Neuron (in vitro differentiated cells): ENCODE data around the gene PDZD2.

Experiments
- H2AFZ ChIP-seq: one replicate; pipeline ENCODE4 v1.6.1; 2013; ENCODE audit warnings: low read depth, mild to moderate bottlenecking, inconsistent platforms, low read length, moderate library complexity
- H3K27me3 ChIP-seq: one replicate; pipeline ENCODE4 v1.6.1; 2013; ENCODE audit warnings: low read length; ENCODE audit not compliant: insufficient read depth
- H3K36me3 ChIP-seq: one replicate; pipeline ENCODE4 v1.6.1; 2013; ENCODE audit warnings: low read length; ENCODE audit not compliant: insufficient read depth
- H3K4me1 ChIP-seq: one replicate; pipeline ENCODE4 v1.6.1; 2013; ENCODE audit warnings: low read length; ENCODE audit not compliant: insufficient read depth
- H3K4me3 ChIP-seq: 2 replicates; pipeline ENCODE4 v1.5.1; 2013; ENCODE audit warnings: mild to moderate bottlenecking, low read length, moderate library complexity
- H3K9me3 ChIP-seq: one replicate; pipeline ENCODE4 v1.6.1; 2013; ENCODE audit warnings: low read length

The PDZD2 gene

DNA sequence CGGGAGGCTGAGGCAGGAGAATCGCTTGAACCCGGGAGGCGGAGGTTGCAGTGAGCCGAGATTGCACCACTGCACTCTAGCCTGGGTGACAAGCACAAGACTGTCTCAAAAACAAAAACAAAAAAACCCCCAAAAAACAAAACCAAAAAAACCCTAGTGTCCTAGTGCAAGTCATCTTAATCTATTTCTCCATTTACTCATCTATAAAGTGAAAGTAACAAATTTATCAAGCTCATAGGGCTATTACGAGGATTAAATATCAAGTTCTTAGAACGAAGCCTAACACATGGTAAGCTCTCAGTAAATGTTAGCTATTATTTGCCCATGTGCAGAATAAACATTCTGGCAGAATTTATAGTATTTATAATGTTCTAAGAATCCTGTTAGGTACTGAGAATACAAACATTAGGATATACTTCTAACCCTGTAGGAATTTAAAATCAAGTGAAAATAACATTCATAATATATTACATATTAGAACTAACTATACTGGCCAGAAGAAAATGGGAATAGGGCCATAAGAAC lies 490.2 kb downstream of the PDZD2 start:
- Histone ChIP-seq H2AFZ (no peak overlapping the region), H3K9me3 (no peaks in the 10 kb centered on the region), H3K4me3 (no peak overlapping the region), H3K4me1 (no peaks in the 10 kb centered on the region), H3K36me3 (peaks cover 58% of the 10 kb centered on the region), H3K27me3 (no peaks in the 10 kb centered on the region)

GRCh38 chr5:32130865-32131264 lies 491.9 kb downstream of the PDZD2 start:
- Histone ChIP-seq H3K9me3 (no peaks in the 10 kb centered on the region), H3K4me1 (no peaks in the 10 kb centered on the region), H3K27me3 (no peaks in the 10 kb centered on the region), H2AFZ (no peak overlapping the region), H3K4me3 (no peak overlapping the region), H3K36me3 (peaks cover 59% of the 10 kb centered on the region)

GRCh38 chr5:32131604-32132003 lies 492.7 kb downstream of the PDZD2 start:
- Histone ChIP-seq H3K27me3 (no peaks in the 10 kb centered on the region), H2AFZ (no peak overlapping the region), H3K4me3 (no peak overlapping the region), H3K36me3 (peaks cover 52% of the 10 kb centered on the region), H3K4me1 (no peaks in the 10 kb centered on the region), H3K9me3 (no peaks in the 10 kb centered on the region)

GRCh38 chr5:32132757-32133156 lies 493.8 kb downstream of the PDZD2 start:
- Histone ChIP-seq H3K4me1 (no peaks in the 10 kb centered on the region), H2AFZ (no peak overlapping the region), H3K4me3 (no peak overlapping the region), H3K27me3 (no peaks in the 10 kb centered on the region), H3K36me3 (peaks cover 45% of the 10 kb centered on the region), H3K9me3 (no peaks in the 10 kb centered on the region)

DNA sequence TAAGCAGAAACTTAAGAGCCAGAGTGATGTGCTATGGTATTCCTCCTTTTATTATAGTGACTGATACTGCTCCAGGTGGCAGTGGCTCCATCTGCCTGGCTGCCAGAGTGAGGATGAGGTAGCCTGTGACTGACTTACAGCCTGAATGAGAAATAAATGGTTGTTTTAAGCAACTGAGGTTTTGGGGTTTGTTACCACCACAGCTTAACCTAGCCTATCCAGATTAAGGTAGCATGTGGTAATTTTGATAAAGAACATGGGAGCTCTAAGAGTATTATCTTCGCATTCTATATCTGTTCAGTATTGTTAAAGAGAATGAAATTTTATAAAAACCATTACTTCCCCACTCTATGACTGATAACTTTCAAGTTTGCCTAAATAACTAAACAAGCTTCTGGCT lies 496.2 kb downstream of the PDZD2 start:
- no peaks in the 10 kb centered on the region for H3K9me3 ChIP-seq
- no peaks in the 10 kb centered on the region for H3K4me1 ChIP-seq
- no peak overlapping the region for H2AFZ ChIP-seq
- H3K27me3 ChIP-seq: no peaks in the 10 kb centered on the region
- H3K4me3 ChIP-seq: no peak overlapping the region
- peaks cover 44% of the 10 kb centered on the region for H3K36me3 ChIP-seq

GRCh38 chr5:32136342-32136741 lies 497.4 kb downstream of the PDZD2 start:
- Histone ChIP-seq H3K9me3 (no peaks in the 10 kb centered on the region), H3K36me3 (peaks cover 45% of the 10 kb centered on the region), H3K4me1 (no peaks in the 10 kb centered on the region), H2AFZ (no peak overlapping the region), H3K27me3 (no peaks in the 10 kb centered on the region), H3K4me3 (no peak overlapping the region)

DNA sequence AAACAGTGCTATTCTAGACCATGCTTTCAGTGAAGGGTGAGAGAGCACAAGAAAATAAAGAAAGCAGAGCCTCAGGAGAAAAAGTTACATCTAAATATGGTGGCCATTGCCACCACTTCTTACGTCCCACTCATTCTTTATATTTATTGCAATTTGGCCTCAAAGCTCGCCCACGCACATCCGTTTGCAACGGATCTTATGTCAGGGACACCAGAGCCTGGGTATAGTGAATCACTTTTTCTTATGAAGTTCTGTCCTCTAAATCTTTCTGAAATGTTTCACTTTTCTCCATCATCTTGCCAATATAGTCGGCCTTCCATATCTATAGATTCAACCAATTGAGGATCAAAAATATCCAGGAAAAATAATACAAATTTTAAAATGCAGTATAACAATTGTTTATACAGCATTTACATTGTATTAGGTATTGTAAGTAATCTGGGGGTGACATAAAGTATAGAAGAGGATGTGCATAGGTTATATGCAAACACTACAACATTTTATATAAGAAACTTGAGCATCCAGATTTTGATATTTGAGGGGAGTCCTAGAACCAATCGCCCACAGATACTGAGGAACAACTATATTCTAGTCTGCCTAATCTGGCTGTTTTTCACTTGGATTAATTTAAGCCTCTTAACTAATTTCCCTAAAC lies 500.0 kb downstream of the PDZD2 start:
- H3K9me3 ChIP-seq: no peaks in the 10 kb centered on the region
- H3K4me3 ChIP-seq: no peak overlapping the region
- H2AFZ ChIP-seq: no peak overlapping the region
- H3K4me1 ChIP-seq: no peaks in the 10 kb centered on the region
- H3K36me3 ChIP-seq: peaks cover 29% of the 10 kb centered on the region
- H3K27me3 ChIP-seq: no peaks in the 10 kb centered on the region

DNA sequence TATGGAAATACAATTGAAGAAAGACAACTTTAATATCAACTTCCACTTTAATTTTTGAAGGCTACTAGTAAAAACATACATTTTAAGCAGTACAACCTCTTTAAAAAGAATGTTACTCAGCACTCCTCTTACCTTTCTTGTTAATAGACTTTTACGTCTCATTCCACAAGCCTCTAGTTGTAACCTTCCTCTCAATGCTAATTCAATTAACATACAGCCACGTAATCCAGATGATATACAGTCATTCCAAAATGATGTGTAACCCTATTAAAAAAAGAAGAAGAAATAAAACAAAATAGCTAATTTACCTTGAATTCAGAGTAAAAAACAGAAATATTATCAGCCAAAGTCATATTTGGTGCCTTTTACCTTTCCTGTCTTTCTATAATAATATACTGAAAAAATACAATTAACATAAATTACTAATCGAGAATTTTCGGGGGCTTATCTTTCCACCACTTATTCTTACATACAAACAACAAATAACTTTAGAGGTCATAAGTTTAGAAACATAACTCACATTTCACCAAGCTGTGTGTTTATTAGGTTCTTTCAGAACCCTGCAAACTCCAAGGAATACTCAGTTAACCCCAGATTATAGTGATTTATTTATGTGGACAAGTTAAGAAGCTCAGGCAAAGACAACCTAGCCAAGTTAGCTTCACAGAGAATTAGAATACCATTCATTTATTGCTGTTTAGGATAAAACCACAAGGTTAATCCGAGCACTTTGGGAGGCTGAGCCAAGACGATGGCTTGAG lies 504.9 kb downstream of the PDZD2 start:
- H3K36me3 ChIP-seq: peaks cover 18% of the 10 kb centered on the region

GRCh38 chr5:32144378-32145207 lies 505.7 kb downstream of the PDZD2 start:
- peaks cover 16% of the 10 kb centered on the region for H3K36me3 ChIP-seq

More for the DNA sequence above, 504.9 kb downstream of the PDZD2 start:
- Histone ChIP-seq H3K9me3 (peaks cover 2% of the 10 kb centered on the region), H3K4me1 (no peaks in the 10 kb centered on the region), H3K27me3 (no peaks in the 10 kb centered on the region), H3K4me3 (no peak overlapping the region), H2AFZ (no peak overlapping the region)

GRCh38 chr5:32145378-32145777 lies 506.4 kb downstream of the PDZD2 start:
- peaks cover 16% of the 10 kb centered on the region for H3K36me3 ChIP-seq

More at GRCh38 chr5:32144378-32145207, 505.7 kb downstream of the PDZD2 start:
- Histone ChIP-seq H3K27me3 (no peaks in the 10 kb centered on the region), H3K4me1 (no peaks in the 10 kb centered on the region), H3K9me3 (peaks cover 2% of the 10 kb centered on the region), H3K4me3 (no peak overlapping the region), H2AFZ (no peak overlapping the region)

GRCh38 chr5:32147236-32147635 lies 508.3 kb downstream of the PDZD2 start:
- Histone ChIP-seq H3K4me1 (no peaks in the 10 kb centered on the region), H3K4me3 (no peak overlapping the region), H3K27me3 (no peaks in the 10 kb centered on the region), H3K36me3 (peaks cover 9% of the 10 kb centered on the region), H2AFZ (no peak overlapping the region), H3K9me3 (peaks cover 2% of the 10 kb centered on the region)

More at GRCh38 chr5:32145378-32145777, 506.4 kb downstream of the PDZD2 start:
- Histone ChIP-seq H3K4me3 (no peak overlapping the region), H2AFZ (no peak overlapping the region), H3K4me1 (no peaks in the 10 kb centered on the region), H3K27me3 (no peaks in the 10 kb centered on the region), H3K9me3 (peaks cover 2% of the 10 kb centered on the region)

- Histone ChIP-seq H3K4me3 (no peak overlapping the region), H3K9me3 (peaks cover 2% of the 10 kb centered on the region), H3K36me3 (peaks cover 9% of the 10 kb centered on the region), H3K27me3 (no peaks in the 10 kb centered on the region), H2AFZ (no peak overlapping the region), H3K4me1 (no peaks in the 10 kb centered on the region)
These were observed 509.0 kb downstream of the PDZD2 start for GRCh38 chr5:32147959-32148358.

DNA sequence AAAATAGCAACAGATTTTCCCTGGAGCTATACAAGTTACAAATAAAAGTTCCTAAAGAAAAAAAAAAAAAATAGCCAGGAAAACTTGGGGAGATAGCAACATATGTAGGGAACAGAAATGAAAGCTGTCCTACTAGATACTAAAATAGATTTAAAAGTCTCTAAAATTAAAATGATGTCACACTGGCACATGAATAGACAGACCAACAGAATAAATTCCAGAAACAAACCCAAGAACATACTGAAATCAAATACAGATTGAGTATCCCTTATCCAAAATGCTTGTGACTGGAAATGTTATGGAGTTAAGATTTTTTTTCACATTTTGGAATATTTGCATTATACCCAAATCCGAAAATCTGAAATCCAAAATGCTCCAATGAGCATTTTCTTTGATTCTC lies 511.4 kb downstream of the PDZD2 start:
- H2AFZ ChIP-seq: no peak overlapping the region
- H3K36me3 ChIP-seq: peaks cover 9% of the 10 kb centered on the region
- H3K4me3 ChIP-seq: no peak overlapping the region
- H3K9me3 ChIP-seq: peaks cover 2% of the 10 kb centered on the region
- H3K4me1 ChIP-seq: no peaks in the 10 kb centered on the region
- H3K27me3 ChIP-seq: no peaks in the 10 kb centered on the region
